ENCODE data around the gene RSAD1.
A peak's percentile ranks its signal among the peaks of the same experiment; 100 is the strongest.
"Not testable (repeated sequence)": the region's sequence is repeated elsewhere in the genome, so short reads cannot be mapped to it uniquely, and the experiment has no call there.

The RSAD1 gene

DNA sequence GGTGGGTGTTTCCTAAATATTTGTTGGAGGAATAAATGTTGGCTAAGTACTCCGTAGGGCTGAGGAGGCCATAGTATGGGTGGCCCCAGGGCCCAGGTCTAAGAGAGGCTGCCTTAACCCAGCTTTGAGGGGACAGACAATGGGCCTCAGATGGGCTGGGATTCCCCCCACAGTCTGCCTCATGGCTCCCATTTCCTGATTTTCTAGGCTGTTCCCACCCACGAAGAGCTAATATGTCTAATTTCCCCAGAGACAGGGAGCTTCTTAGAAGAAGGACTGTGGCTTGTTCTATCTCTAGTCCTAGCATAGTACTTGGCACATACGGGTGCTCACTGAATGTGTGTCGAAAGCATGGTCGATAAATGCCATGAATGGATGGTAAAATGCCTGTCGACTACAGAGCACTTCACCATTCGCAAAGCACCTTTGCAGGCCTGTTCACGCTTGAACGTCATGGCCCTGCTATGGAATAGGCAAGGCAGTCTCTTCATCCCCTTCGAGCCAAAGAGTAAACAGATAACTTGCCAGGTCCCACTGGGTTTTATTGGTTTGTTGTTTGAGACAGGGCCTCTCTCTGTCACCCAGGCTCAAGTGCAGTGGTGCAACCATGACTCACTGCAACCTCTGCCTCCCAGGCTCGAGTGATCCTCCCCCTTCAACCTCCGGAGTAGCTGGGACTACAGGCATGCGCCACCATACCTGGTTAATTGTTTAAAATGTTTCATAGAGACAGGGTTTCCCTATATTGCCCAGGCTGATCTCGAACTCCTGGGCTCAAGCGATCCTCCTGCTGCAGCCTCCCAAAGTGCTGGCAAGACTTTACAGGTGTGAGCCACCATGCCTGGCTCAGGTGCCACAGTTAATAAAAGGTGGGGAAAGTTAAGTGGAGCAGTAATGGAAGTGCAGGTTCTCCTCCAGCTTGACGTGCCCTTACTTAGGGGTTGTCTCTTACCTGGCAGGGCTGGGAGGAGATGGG, 19.7 kb upstream of the RSAD1 start:
- DNase-seq = no peak

- DNase-seq = no peak
Observed at GRCh38 chr17:50459756-50460155, 18.9 kb upstream of the RSAD1 start.

DNA sequence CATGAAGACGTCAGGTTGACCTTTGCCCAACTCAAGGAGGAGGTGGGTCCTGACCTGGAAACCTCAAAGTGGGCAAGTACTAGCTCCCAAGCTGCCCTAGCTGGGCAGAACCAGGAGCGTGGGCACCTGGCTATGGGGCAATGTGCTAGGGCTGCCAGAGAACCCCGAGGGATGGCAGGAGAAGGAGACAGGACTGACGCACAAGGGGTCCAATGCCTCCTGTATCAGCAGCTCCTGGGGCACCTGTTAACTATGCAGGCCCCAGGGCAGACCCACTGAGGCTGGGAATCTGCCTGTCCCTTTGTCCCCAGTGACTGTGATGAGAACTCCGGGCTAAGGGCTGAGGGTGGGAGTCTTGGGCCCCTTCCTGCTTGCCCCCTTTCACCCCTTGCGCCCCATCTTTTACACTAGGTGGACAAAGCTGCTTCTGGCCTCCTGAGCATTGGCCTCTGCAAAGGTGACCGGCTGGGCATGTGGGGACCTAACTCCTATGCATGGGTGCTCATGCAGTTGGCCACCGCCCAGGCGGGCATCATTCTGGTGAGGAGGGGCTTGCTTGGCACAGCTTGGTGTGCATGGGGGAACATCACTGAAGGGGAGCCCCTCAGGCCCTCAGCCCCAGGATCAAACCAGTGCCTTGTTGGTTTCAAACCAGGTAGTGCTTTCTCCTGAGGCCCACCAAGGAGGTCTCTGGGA, 17.7 kb upstream of the RSAD1 start:
- no peak for DNase-seq

DNA sequence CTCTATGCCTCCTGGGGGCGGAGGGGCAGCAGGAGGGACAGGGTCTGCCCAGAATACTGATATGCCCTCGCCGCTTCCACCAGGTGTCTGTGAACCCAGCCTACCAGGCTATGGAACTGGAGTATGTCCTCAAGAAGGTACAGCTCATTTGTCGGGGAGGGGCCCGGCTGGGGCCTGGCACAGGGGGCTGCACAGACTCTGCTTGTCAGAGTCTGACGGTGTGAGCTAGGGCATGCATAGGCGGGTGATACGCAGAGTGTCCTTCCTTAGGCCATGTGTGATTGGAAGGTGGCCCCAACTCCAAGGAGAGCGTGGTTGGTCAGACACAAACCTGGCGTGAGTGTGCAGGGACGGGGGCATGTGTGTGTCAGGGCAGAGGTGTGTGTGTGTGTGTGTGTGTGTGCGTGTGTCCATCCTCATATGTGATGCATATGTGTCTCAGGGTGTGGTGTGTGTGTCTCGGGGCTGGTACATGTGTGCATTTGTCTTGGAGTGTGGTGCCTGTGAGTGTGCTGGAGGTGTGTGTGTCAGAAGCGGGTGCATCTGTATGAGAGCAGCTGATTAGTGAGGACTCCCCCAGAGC, 17.0 kb upstream of the RSAD1 start:
- DNase-seq = no peak

DNA sequence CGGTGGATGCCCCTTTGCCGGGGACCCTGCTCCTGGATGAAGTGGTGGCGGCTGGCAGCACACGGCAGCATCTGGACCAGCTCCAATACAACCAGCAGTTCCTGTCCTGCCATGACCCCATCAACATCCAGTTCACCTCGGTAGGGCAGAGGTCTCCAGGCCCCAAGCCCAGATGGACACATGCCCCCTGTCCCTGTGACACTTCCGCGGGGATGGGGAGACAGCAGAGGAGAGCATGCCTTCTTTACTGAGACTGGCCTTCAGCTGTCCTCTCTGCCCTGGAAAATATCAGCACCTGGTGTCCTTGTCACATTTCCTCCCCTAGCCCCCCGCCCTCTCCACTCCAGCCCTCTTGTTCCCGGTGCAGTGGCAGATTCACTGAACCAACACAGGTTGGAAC, 16.2 kb upstream of the RSAD1 start:
- DNase-seq = no peak

DNA sequence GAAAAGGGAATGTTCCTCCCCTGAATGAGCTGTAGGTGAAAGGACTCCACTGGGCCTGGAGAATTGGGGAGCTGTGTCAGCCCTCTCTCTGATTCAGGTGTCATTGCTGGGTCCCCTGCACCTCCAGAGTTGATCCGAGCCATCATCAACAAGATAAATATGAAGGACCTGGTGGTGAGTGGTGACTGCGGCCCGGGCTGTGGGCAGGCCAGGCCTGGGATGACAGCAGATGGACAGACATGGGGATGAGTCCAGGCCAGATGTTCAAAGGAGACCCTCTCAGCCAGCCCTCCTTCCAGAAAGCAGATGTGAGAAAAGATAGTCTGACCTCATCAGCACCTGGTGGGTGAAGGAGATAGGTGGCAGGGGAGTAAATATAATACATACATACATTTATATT, 14.5 kb upstream of the RSAD1 start:
- DNase-seq = no peak

- no peak for DNase-seq
Observed at GRCh38 chr17:50464736-50465135, 13.9 kb upstream of the RSAD1 start.

GRCh38 chr17:50465171-50465570, 13.5 kb upstream of the RSAD1 start:
- DNase-seq = no peak

DNA sequence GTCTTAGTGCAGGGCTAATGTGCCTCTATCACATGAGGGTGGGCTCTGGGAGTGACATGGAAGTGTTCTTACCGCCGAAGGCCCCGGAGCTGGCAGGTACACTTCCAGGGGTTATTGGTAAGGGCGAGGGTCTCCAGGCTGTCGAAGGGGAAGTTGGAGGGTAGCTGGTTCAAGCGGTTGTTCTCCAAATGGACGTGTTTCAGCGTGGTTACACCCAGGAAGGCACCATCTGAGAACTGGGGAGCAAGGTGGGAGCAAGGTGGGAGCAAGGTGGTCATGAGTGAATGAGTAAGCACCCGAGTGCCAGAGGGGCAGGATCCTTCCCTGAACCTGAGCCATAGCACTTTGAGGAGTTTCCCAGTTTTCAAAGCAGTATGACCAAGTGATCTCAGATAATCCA, 13.0 kb upstream of the RSAD1 start:
- DNase-seq = no peak

- DNase-seq = no peak
Observed at GRCh38 chr17:50466371-50467113, 12.1 kb upstream of the RSAD1 start.

- no peak for DNase-seq
Observed at GRCh38 chr17:50467114-50467854, 11.4 kb upstream of the RSAD1 start.

DNA sequence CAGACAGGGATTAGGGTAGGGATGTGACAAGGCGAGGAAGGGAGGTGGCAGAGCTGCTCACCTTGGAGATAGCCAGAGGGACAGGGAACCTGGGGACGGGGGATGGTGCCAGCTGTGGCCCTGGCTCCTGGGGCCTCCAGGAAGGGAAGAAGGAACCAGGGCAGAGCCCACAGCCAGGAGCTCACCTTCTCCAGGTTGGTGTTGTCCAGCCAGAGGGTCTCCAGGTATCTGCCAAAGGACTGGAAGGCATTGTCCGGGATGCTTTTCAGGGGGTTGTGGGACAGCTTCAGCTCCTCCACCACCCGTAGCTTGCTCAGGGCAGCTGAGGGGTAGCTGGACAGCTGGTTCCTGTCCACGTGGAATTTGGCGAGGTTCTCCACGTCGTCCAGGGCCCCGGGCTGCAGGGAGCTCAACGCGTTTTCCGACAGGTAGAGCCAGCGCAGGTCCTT, 10.8 kb upstream of the RSAD1 start:
- DNase-seq = no peak

DNA sequence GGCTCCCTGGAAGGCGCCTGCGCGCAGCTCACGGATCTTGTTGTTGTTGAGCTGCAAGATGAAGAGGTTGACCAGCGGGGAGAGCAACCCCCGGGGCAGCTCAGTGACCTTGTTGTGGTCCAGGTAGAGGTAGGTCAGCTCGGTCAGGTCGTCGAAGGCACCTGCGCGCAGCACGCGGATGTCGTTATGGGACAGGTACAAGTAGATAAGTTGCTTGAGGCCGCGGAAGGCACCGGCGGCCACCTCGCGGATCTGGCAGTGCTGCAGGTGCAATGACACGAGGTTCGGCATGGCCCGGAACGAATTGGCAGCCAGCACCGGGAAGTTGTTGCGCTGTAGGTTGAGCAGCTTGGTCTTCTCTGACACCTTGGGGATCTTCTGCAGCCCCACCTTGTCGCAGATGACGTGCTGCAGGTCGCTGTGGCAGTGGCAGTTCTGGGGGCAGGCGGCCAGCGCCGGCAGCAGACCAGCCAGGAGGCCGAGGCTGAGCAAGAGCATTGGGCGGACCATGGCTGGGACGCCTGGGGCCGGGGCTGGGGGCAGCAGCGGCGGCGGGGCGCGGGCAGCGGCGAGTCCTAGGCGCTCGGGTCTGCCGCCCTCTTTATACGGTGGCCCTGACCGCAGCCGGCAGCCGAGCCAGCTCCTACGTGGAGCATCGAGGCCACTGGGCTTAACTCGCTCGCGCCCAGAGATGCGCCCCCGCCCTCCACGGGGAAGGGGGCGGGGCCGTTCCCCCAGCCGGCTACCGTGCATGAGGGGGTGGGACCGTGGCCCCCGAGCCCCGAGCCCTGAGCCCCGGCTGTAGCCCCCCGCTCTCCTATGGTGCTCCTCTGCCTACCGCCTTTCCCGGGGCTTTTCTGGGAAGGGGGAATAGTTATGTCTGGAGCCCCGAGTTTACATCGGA, 10.1 kb upstream of the RSAD1 start, which contains the start of gene CHAD:
CHAD (minus strand) TSS at position 577 of the 904 bp plus-strand sequence; CDS start at position 510, 67 bp downstream.
- DNase-seq = peak; percentile 69

DNA sequence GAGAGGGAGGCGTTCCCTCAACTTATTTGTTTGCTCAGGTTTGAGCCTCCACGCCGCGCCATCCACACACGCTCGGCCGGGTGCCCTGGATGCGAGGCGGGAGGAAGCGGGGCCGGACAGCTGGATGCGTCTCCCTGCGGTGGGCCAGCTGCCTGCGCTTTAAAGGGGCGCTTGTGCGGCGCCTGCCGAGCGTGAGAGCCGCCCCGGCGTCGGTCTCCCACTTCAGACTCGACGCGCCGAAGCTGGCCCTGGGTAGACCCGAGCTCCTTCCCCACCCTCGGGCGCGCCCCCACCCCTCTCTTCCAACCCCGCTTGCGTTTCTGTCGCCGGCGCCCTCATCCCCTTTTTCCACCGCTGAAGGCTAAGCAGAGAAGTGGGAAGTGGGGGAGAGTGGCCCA, 9.5 kb upstream of the RSAD1 start:
- peak; percentile 61 for DNase-seq

DNA sequence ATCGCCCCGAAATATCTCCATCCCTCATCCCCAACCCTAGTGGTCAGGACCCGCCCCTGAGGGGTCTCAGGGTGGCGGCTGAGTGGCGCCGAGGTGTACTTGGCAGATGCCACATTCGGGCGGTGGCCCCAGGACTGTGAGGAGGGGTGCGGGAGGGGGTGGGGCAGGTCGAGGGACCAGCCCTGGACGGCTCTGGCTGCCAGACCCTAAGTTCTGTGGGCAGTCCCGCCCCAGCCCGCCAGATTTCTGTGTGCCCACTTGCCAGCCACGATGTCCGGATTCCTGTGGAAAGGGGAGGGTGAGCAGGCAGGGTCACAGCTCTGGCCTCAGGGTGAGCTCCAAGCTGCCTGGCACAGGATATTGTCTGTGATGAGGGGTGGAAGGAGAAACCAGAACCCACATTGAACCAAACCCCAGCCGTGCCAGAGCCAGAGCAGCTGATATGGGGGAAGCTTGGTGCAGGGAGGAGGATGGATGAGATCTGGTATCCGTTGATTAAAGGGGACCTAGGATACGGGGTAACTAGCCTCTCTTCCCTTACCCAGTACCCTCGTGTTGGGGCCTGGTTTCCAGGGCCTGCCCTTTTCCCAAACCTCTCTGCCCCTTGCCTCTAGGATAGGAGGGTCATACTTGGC, 8.9 kb upstream of the RSAD1 start:
- peak; percentile 46 for DNase-seq

DNA sequence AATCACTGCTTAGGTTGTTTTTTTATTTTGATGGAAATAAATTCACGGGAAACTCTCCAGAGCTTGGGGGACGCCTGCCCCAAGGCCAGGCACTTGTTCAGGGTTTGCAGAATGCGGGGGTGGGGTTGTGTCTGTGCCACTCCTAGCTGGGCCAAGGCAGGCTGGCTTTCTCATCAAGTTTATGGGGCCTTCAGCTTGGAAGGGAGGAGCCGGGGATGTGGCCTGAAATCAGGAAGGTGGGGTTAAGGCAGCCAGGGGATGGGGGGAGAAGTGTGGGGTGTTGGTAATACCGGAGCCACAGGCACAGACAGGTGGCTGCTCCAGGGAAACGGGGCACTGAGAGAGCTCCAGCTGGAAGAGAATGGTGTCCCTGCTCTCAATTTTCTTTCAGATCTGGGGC, 8.2 kb upstream of the RSAD1 start:
- DNase-seq = peak; percentile 74

GRCh38 chr17:50471009-50471905, 7.4 kb upstream of the RSAD1 start:
- peak; percentile 79 for DNase-seq

GRCh38 chr17:50472286-50472685, 6.4 kb upstream of the RSAD1 start:
- DNase-seq = no peak

DNA sequence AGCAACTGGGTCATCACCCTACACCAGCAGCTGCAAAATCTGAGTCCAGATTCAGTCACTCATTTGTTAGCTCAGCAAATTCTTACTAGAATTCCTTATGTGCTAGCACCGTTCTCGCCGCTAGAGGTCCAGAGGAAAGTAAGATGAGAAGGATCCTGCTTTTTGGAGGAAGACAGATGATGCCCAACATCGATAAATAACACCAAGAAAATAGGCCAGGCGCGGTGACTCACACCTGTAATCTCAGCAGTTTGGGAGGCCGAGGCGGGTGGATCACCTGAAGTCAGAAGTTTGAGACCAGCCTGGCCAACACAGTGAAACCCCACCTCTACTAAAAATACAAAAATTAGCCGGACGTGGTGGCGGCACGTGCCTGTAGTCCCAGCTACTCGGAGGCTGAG, 5.9 kb upstream of the RSAD1 start:
- DNase-seq = not testable (repeated sequence)
